CD14-positive monocyte (primary cell): ENCODE data around the gene YTHDC1. TPM values are rescaled to one million over a fixed set of nuclear protein-coding genes. Genes with fewer than 3 reads are reported as not detected.

Source experiments
- DNase-seq, 3 donors: peaks; one replicate each; pipeline ENCODE4 v3.0.0-alpha.2; 2011 to 2022
- H2AFZ ChIP-seq: 2 replicates; pipeline ENCODE4 v1.6.0; 2012; ENCODE audit warnings: mild to moderate bottlenecking, low read depth, low read length, inconsistent platforms; ENCODE audit not compliant: insufficient read depth, poor library complexity, severe bottlenecking
- H3K27ac ChIP-seq, 2 donors: 1 replicate in 1 of 2; 2 replicates in 1 of 2; pipeline ENCODE4 v1.5.1; 2012 to 2013; ENCODE audit warnings: low read length in 2 of 2, control low read depth in 1 of 2, inconsistent platforms in 1 of 2, low read depth in 1 of 2, mild to moderate bottlenecking in 1 of 2
- H3K27me3 ChIP-seq, 2 donors: one replicate each; pipeline versions ENCODE4 v1.6.0 to v1.6.1; 2011 to 2013; ENCODE audit warnings: low read length in 2 of 2; ENCODE audit not compliant: control insufficient read depth in 2 of 2, insufficient read depth in 2 of 2
- H3K36me3 ChIP-seq, 2 donors: replicated peaks in 1 of 2; 1 replicate in 1 of 2; 2 replicates in 1 of 2; pipeline versions ENCODE4 v1.5.1 to v1.6.1; 2012 to 2013; ENCODE audit warnings: low read length in 2 of 2, control low read depth in 1 of 2, inconsistent platforms in 1 of 2, mild to moderate bottlenecking in 1 of 2; ENCODE audit not compliant: insufficient read depth in 2 of 2, control insufficient read depth in 1 of 2
- H3K4me1 ChIP-seq, 2 donors: 1 replicate in 1 of 2; 2 replicates in 1 of 2; pipeline versions ENCODE4 v1.5.1 to v1.6.1; 2012 to 2013; ENCODE audit warnings: low read length in 2 of 2, control low read depth in 1 of 2, inconsistent platforms in 1 of 2, mild to moderate bottlenecking in 1 of 2, moderate library complexity in 1 of 2; ENCODE audit not compliant: insufficient read depth in 2 of 2, control insufficient read depth in 1 of 2
- H3K4me2 ChIP-seq: replicated peaks from 2 replicates; pipeline ENCODE3; 2012; ENCODE audit warnings: low read length, moderate library complexity, mild to moderate bottlenecking; ENCODE audit not compliant: poor library complexity, severe bottlenecking; ENCODE audit errors: extremely low read depth
- H3K4me3 ChIP-seq, 3 experiments: fragments of 200-600 bp in 1 of 3; sonication (generic) in 1 of 3; replicated peaks in 1 of 3; 1 replicate in 2 of 3; 2 replicates in 1 of 3; pipeline ENCODE4 v1.5.1; 2011 to 2013; ENCODE audit warnings: low read length in 3 of 3, mild to moderate bottlenecking in 3 of 3, control low read depth in 2 of 3, low read depth in 2 of 3, inconsistent platforms in 1 of 3, moderate library complexity in 1 of 3
- H3K79me2 ChIP-seq: 2 replicates; pipeline ENCODE4 v1.6.0; 2012; ENCODE audit warnings: mild to moderate bottlenecking, control low read depth, inconsistent platforms, low read length, moderate library complexity; ENCODE audit not compliant: insufficient read depth
- H3K9ac ChIP-seq: 2 replicates; pipeline ENCODE4 v1.6.0; 2017; ENCODE audit warnings: low read length, mild to moderate bottlenecking; ENCODE audit not compliant: insufficient read depth, poor library complexity, severe bottlenecking
- H3K9me3 ChIP-seq, 2 donors: replicated peaks in 1 of 2; 1 replicate in 1 of 2; 2 replicates in 1 of 2; pipeline versions ENCODE4 v1.5.1 to v1.6.1; 2012 to 2013; ENCODE audit warnings: low read length in 2 of 2, control low read depth in 1 of 2; ENCODE audit not compliant: control insufficient read depth in 1 of 2, insufficient read depth in 1 of 2
- H4K20me1 ChIP-seq: 2 replicates; pipeline ENCODE4 v1.6.0; 2012; ENCODE audit warnings: mild to moderate bottlenecking, low read length, control low read depth, moderate library complexity; ENCODE audit not compliant: insufficient read depth
- H3K27ac Mint-ChIP-seq, 7 donors: one replicate each; pipeline ENCODE4 v1.8.0; 2020; ENCODE audit warnings: mild to moderate bottlenecking in 7 of 7, mixed read lengths in 7 of 7, moderate library complexity in 6 of 7, inconsistent platforms in 2 of 7
- H3K27me3 Mint-ChIP-seq, 3 donors: one replicate each; pipeline ENCODE4 v1.8.0; 2021 to 2022; ENCODE audit warnings: low read depth in 3 of 3, mild to moderate bottlenecking in 3 of 3, mixed read lengths in 3 of 3, moderate library complexity in 3 of 3, inconsistent platforms in 1 of 3
- H3K36me3 Mint-ChIP-seq, 2 donors: one replicate each; pipeline ENCODE4 v1.8.0; 2020; ENCODE audit warnings: mixed read lengths in 2 of 2, inconsistent platforms in 1 of 2, mild to moderate bottlenecking in 1 of 2
- H3K4me1 Mint-ChIP-seq: one replicate; pipeline ENCODE4 v1.8.0; 2020; ENCODE audit warnings: mild to moderate bottlenecking, mixed read lengths
- H3K4me3 Mint-ChIP-seq, 2 donors: one replicate each; pipeline ENCODE4 v1.8.0; 2020; ENCODE audit warnings: mild to moderate bottlenecking in 2 of 2, mixed read lengths in 2 of 2, moderate library complexity in 1 of 2
- H3K9me3 Mint-ChIP-seq, 7 donors: one replicate each; pipeline ENCODE4 v1.8.0; 2020 to 2022; ENCODE audit warnings: mixed read lengths in 7 of 7, mild to moderate bottlenecking in 6 of 7, moderate library complexity in 6 of 7, inconsistent platforms in 2 of 7
- WGBS: methylation state at CpG from one replicate; pipeline ENCODE4 v1.1.5; 2013; ENCODE audit warnings: missing lambda C conversion rate; ENCODE audit not compliant: insufficient coverage; 5-methylcytosine and 5-hydroxymethylcytosine counted together
- intact Hi-C, 2 donors: fragments of 100-400 bp; cut with micrococcal nuclease; formaldehyde crosslinking; loops; one replicate each; pipeline versions ENCODE4 v1.15.0 to v1.15.1; 2023
- polyA plus RNA-seq, 3 donors: library from polyadenylated mRNA; depleted of rRNA in 1 of 3; unstranded in 2 of 3; stranded (reverse) in 1 of 3; fragments of 300-500 nt in 2 of 3; fragments of >200 nt in 1 of 3; fragmentation: Illumina TruSeq in 2 of 3; gene quantifications; 1 replicate in 2 of 3; 2 replicates in 1 of 3; pipeline ENCODE4 v1.2.3, GENCODE V29; 2012 to 2021
- TF ChIP-seq, protein P1 (sequence below): fragments of 200-600 bp; IDR thresholded peaks from one replicate; pipeline ENCODE4 v1.8.0; 2022; ENCODE audit warnings: antibody characterized with exemption, mild to moderate bottlenecking

YTHDC1 gene
- polyA plus RNA-seq, 3 donors, result 11.0 to 30.8 (median 11.5) TPM

DNA sequence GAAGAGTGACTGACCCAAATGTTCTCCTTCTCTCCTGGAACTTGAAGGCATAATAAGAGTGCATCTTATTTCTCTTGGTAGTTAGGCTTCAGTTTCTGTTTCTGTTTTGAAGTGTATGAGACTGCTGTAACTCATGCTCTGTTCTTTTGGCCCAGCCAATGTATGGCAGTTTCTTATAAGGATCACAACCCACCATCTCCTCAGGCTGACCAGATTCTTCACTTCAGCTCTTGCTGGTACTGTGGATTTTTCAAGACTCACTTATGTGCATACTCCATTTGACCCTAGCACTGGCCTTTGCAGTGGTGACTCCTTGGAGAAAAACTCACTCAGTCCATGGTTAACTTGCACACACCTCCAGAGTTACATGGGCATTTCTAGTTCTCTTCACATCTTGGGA lies 9.6 kb upstream of the YTHDC1 start:
- no peaks in the 10 kb centered on the region for H3K4me1 ChIP-seq
- H3K27ac Mint-ChIP-seq, result no peak overlapping the region
- no peaks in the 10 kb centered on the region for H3K9me3 ChIP-seq
- no peak overlapping the region for H3K4me2 ChIP-seq
- no peak overlapping the region for H3K27ac ChIP-seq
- no peak overlapping the region for H3K4me3 ChIP-seq
- intact Hi-C loops, result no loop called here
- H3K36me3 Mint-ChIP-seq, result no peaks in the 10 kb centered on the region
- H4K20me1 ChIP-seq, result no peaks in the 10 kb centered on the region
- TF ChIP-seq, protein P1, sequence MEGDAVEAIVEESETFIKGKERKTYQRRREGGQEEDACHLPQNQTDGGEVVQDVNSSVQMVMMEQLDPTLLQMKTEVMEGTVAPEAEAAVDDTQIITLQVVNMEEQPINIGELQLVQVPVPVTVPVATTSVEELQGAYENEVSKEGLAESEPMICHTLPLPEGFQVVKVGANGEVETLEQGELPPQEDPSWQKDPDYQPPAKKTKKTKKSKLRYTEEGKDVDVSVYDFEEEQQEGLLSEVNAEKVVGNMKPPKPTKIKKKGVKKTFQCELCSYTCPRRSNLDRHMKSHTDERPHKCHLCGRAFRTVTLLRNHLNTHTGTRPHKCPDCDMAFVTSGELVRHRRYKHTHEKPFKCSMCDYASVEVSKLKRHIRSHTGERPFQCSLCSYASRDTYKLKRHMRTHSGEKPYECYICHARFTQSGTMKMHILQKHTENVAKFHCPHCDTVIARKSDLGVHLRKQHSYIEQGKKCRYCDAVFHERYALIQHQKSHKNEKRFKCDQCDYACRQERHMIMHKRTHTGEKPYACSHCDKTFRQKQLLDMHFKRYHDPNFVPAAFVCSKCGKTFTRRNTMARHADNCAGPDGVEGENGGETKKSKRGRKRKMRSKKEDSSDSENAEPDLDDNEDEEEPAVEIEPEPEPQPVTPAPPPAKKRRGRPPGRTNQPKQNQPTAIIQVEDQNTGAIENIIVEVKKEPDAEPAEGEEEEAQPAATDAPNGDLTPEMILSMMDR, result no peak
- H3K79me2 ChIP-seq, result no peaks in the 10 kb centered on the region
- peaks cover 0 to 8% of the 10 kb centered on the region in 2 donors for H3K27me3 ChIP-seq
- peaks cover 0 to 7% (median 0%) of the 10 kb centered on the region in 7 donors for H3K9me3 Mint-ChIP-seq
- no peaks in the 10 kb centered on the region for H3K4me1 Mint-ChIP-seq
- no peaks in the 10 kb centered on the region for H3K36me3 ChIP-seq
- no peak overlapping the region for H3K9ac ChIP-seq
- H3K4me3 Mint-ChIP-seq, result no peak overlapping the region
- no peak overlapping the region for H2AFZ ChIP-seq
- H3K27me3 Mint-ChIP-seq, result peaks cover 0 to 4% (median 0%) of the 10 kb centered on the region in 3 donors
- DNase-seq, result no peak

DNA sequence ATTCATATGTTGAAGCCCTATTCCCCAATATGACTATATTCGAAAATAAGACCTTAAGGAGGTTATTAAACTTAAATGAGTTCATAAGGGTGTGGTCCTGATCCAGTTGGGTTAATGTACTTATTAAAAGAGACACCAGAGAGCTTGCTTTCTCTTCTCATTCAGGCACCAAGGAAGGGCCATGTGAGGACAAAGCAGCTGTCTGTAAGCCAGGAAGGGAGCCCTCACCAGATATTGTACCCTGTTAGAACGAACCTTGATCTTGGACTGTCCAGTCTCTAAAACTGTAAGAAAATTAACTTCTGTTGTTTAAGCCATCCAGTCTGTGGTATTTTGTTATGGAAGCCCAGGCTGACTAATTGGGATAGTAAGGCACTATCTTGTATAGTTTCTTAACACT lies 9.1 kb upstream of the YTHDC1 start:
- peaks cover 0 to 3% (median 0%) of the 10 kb centered on the region in 7 donors for H3K9me3 Mint-ChIP-seq
- no peaks in the 10 kb centered on the region for H3K4me1 ChIP-seq
- H3K27me3 Mint-ChIP-seq, result peaks cover 0 to 4% (median 0%) of the 10 kb centered on the region in 3 donors
- no peak overlapping the region for H3K4me2 ChIP-seq
- no peak for DNase-seq
- intact Hi-C loops, result no loop called here
- TF ChIP-seq, protein P1, result no peak
- no peaks in the 10 kb centered on the region for H3K4me1 Mint-ChIP-seq
- no peaks in the 10 kb centered on the region for H3K79me2 ChIP-seq
- peaks cover 0 to 8% of the 10 kb centered on the region in 2 donors for H3K27me3 ChIP-seq
- H2AFZ ChIP-seq, result no peak overlapping the region
- no peaks in the 10 kb centered on the region for H4K20me1 ChIP-seq
- H3K4me3 Mint-ChIP-seq, result no peak overlapping the region
- H3K27ac ChIP-seq, result no peak overlapping the region
- no peaks in the 10 kb centered on the region for H3K36me3 ChIP-seq
- H3K36me3 Mint-ChIP-seq, result no peaks in the 10 kb centered on the region
- no peak overlapping the region for H3K4me3 ChIP-seq
- no peak overlapping the region for H3K27ac Mint-ChIP-seq
- H3K9ac ChIP-seq, result no peak overlapping the region
- no peaks in the 10 kb centered on the region for H3K9me3 ChIP-seq
- no CpG with 5 or more reads among the region's 2 CpGs for WGBS
